ENCODE measurements around the gene GRB10.
A peak's percentile ranks its signal among the peaks of the same experiment; 100 is the strongest.

The GRB10 gene

GRCh38 chr7:50663396-50664102 lies 119.1 kb downstream of the GRB10 start:
- Histone ChIP-seq H3K36me3 (peaks cover 26 to 75% (median 52%) of the 10 kb centered on the region in 11 experiments; a peak in 20 of 22 replicates), H3K4me3 (peak overlapping the region in 1 of 10 experiments; percentile 47; a peak in 2 of 20 replicates), H3K27me3 (no peaks in the 10 kb centered on the region), H3K27ac (peak overlapping the region in 8 of 11 experiments; percentile 53 to 87 (median 76); a peak in 17 of 22 replicates), H3K4me1 (peaks cover 69 to 100% (median 98%) of the 10 kb centered on the region in 10 experiments), H3K9me3 (replicated peaks in 1 of 11) (peaks cover 0 to 4% (median 0%) of the 10 kb centered on the region in 11 experiments; a peak in 2 of 22 replicates), H3K4me2 (peak overlapping the region; percentile 73 to 96 (median 86)), H4K20me1 (peaks cover 28 to 90% (median 72%) of the 10 kb centered on the region in 11 experiments; a peak in 21 of 22 replicates), H3K9ac (peak overlapping the region in 7 of 11 experiments; percentile 28 to 74 (median 52); a peak in 9 of 22 replicates)
- TF ChIP-seq Cebpa-rat (IDR thresholded peaks at IDR 0.05): no peak

GRCh38 chr7:50662996-50663395 lies 119.7 kb downstream of the GRB10 start:
- H3K4me1 ChIP-seq: peaks cover 69 to 100% (median 98%) of the 10 kb centered on the region in 10 experiments
- H4K20me1 ChIP-seq: peaks cover 28 to 87% (median 69%) of the 10 kb centered on the region in 11 experiments; a peak in 21 of 22 replicates
- H3K4me3 ChIP-seq: no peak overlapping the region; a peak in 1 of 20 replicates
- H3K9me3 ChIP-seq (replicated peaks in 1 of 11): peaks cover 0 to 4% (median 0%) of the 10 kb centered on the region in 11 experiments; a peak in 2 of 22 replicates
- H3K27ac ChIP-seq: peak overlapping the region in 7 of 11 experiments; percentile 20 to 87 (median 76); a peak in 9 of 22 replicates
- no peaks in the 10 kb centered on the region for H3K27me3 ChIP-seq
- no peak for TF ChIP-seq Cebpa-rat (IDR thresholded peaks at IDR 0.05)
- H3K4me2 ChIP-seq: peak overlapping the region; percentile 73 to 96 (median 86)
- H3K9ac ChIP-seq: no peak overlapping the region
- H3K36me3 ChIP-seq: peaks cover 21 to 75% (median 49%) of the 10 kb centered on the region in 11 experiments; a peak in 20 of 22 replicates

- peaks cover 69 to 100% (median 94%) of the 10 kb centered on the region in 10 experiments for H3K4me1 ChIP-seq
- peaks cover 28 to 81% (median 62%) of the 10 kb centered on the region in 11 experiments; a peak in 21 of 22 replicates for H4K20me1 ChIP-seq
- peak overlapping the region; percentile 73 to 96 (median 86) for H3K4me2 ChIP-seq
- no peak overlapping the region for H3K9ac ChIP-seq
- H3K36me3 ChIP-seq: peaks cover 12 to 74% (median 44%) of the 10 kb centered on the region in 11 experiments; a peak in 21 of 22 replicates
- H3K9me3 ChIP-seq (replicated peaks in 1 of 11): peaks cover 0 to 4% (median 0%) of the 10 kb centered on the region in 11 experiments; a peak in 2 of 22 replicates
- no peak for TF ChIP-seq Cebpa-rat (IDR thresholded peaks at IDR 0.05)
- H3K27ac ChIP-seq: peak overlapping the region in 6 of 11 experiments; percentile 6 to 30 (median 14); a peak in 7 of 22 replicates
- H3K4me3 ChIP-seq: peak overlapping the region in 3 of 10 experiments; percentile 11 to 14 (median 13); a peak in 1 of 20 replicates
- no peaks in the 10 kb centered on the region for H3K27me3 ChIP-seq
Observed at GRCh38 chr7:50662041-50662694, 120.5 kb downstream of the GRB10 start.

GRCh38 chr7:50661345-50662040 lies 121.2 kb downstream of the GRB10 start:
- peak overlapping the region in 6 of 11 experiments; percentile 6 to 30 (median 14); a peak in 7 of 22 replicates for H3K27ac ChIP-seq
- peak overlapping the region; percentile 73 to 96 (median 86) for H3K4me2 ChIP-seq
- peaks cover 12 to 74% (median 48%) of the 10 kb centered on the region in 11 experiments; a peak in 21 of 22 replicates for H3K36me3 ChIP-seq
- no peaks in the 10 kb centered on the region for H3K27me3 ChIP-seq
- peaks cover 0 to 3% (median 0%) of the 10 kb centered on the region in 11 experiments; a peak in 2 of 22 replicates for H3K9me3 ChIP-seq (replicated peaks in 1 of 11)
- peaks cover 68 to 96% (median 87%) of the 10 kb centered on the region in 10 experiments for H3K4me1 ChIP-seq
- H4K20me1 ChIP-seq: peaks cover 28 to 84% (median 59%) of the 10 kb centered on the region in 11 experiments; a peak in 21 of 22 replicates
- TF ChIP-seq Cebpa-rat (IDR thresholded peaks at IDR 0.05): no peak
- H3K9ac ChIP-seq: no peak overlapping the region
- peak overlapping the region in 3 of 10 experiments; percentile 11 to 14 (median 13); a peak in 1 of 20 replicates for H3K4me3 ChIP-seq

GRCh38 chr7:50660830-50661175 lies 121.9 kb downstream of the GRB10 start:
- no peaks in the 10 kb centered on the region for H3K9me3 ChIP-seq (replicated peaks in 1 of 11)
- peak overlapping the region in 3 of 11 experiments; percentile 15 to 34 (median 30); a peak in 2 of 22 replicates for H3K27ac ChIP-seq
- peak overlapping the region; percentile 73 to 96 (median 86) for H3K4me2 ChIP-seq
- H3K27me3 ChIP-seq: no peaks in the 10 kb centered on the region
- H3K36me3 ChIP-seq: peaks cover 15 to 74% (median 50%) of the 10 kb centered on the region in 11 experiments
- peaks cover 61 to 89% (median 80%) of the 10 kb centered on the region in 10 experiments for H3K4me1 ChIP-seq
- peak overlapping the region in 1 of 10 experiments; percentile 36; a peak in 2 of 20 replicates for H3K4me3 ChIP-seq
- H3K9ac ChIP-seq: no peak overlapping the region
- TF ChIP-seq Cebpa-rat (IDR thresholded peaks at IDR 0.05): no peak
- peaks cover 28 to 85% (median 56%) of the 10 kb centered on the region in 11 experiments; a peak in 21 of 22 replicates for H4K20me1 ChIP-seq

- Histone ChIP-seq H3K4me3 (peak overlapping the region in 2 of 10 experiments; percentile 22 to 36; a peak in 3 of 20 replicates), H3K4me2 (peak overlapping the region; percentile 73 to 96 (median 86)), H3K4me1 (peaks cover 55 to 83% (median 74%) of the 10 kb centered on the region in 10 experiments), H3K9me3 (replicated peaks in 1 of 11) (no peaks in the 10 kb centered on the region), H3K9ac (no peak overlapping the region; a peak in 1 of 22 replicates), H3K27me3 (no peaks in the 10 kb centered on the region), H3K36me3 (peaks cover 19 to 80% (median 55%) of the 10 kb centered on the region in 11 experiments), H4K20me1 (peaks cover 24 to 84% (median 53%) of the 10 kb centered on the region in 11 experiments; a peak in 21 of 22 replicates), H3K27ac (peak overlapping the region in 4 of 11 experiments; percentile 6 to 34 (median 14); a peak in 6 of 22 replicates)
- TF ChIP-seq Cebpa-rat (IDR thresholded peaks at IDR 0.05): no peak
Observed at GRCh38 chr7:50660040-50660829, 122.5 kb downstream of the GRB10 start.

GRCh38 chr7:50659329-50659965 lies 123.2 kb downstream of the GRB10 start:
- Histone ChIP-seq H4K20me1 (peaks cover 19 to 81% (median 46%) of the 10 kb centered on the region in 11 experiments; a peak in 21 of 22 replicates), H3K4me1 (peaks cover 47 to 76% (median 66%) of the 10 kb centered on the region in 10 experiments), H3K27me3 (no peaks in the 10 kb centered on the region), H3K27ac (peak overlapping the region in 1 of 11 experiments; percentile 12; a peak in 3 of 22 replicates), H3K36me3 (peaks cover 23 to 88% (median 63%) of the 10 kb centered on the region in 11 experiments), H3K9me3 (replicated peaks in 1 of 11) (no peaks in the 10 kb centered on the region), H3K4me2 (peak overlapping the region in 10 of 11 experiments; percentile 82 to 96 (median 87); a peak in 20 of 22 replicates), H3K4me3 (no peak overlapping the region), H3K9ac (no peak overlapping the region)
- no peak for TF ChIP-seq Cebpa-rat (IDR thresholded peaks at IDR 0.05)
